Suprapubic skin (tissue), 4 donors: ENCODE results near the gene TNFRSF11A.

Source experiments
- CTCF ChIP-seq, 2 donors: fragments of 200-600 bp in 1 of 2; fragments of 450-650 bp in 1 of 2; sonication (generic) in 1 of 2; IDR thresholded peaks; one replicate each; pipeline ENCODE4 v1.5.1; 2016 to 2019; ENCODE audit warnings: antibody characterized with exemption in 2 of 2, mild to moderate bottlenecking in 1 of 2, moderate library complexity in 1 of 2
- EP300 ChIP-seq: sonication (generic); formaldehyde crosslinking; IDR thresholded peaks from one replicate; pipeline ENCODE4 v1.6.1; 2017; ENCODE audit warnings: antibody characterized with exemption
- POLR2A ChIP-seq, 2 donors: fragments of 450-650 bp; IDR thresholded peaks; one replicate each; pipeline ENCODE4 v1.6.1; 2017; ENCODE audit warnings: antibody characterized with exemption in 2 of 2, mild to moderate bottlenecking in 2 of 2, moderate library complexity in 2 of 2
- POLR2AphosphoS5 ChIP-seq, 3 donors: sonication (generic); formaldehyde crosslinking; IDR thresholded peaks; one replicate each; pipeline ENCODE4 v1.6.1; 2017; ENCODE audit warnings: antibody characterized with exemption in 3 of 3

GRCh38 chr18:62281684-62282083, 43.4 kb upstream of the TNFRSF11A start:
- TF ChIP-seq CTCF (IDR thresholded peaks at IDR 0.05) (no peak), EP300 (no peak), POLR2A (IDR thresholded peaks at IDR 0.05) (no peak), POLR2AphosphoS5 (IDR thresholded peaks at IDR 0.05) (no peak)
